ENCODE data around the gene PTPRD. TPM values are rescaled to one million over a fixed set of nuclear protein-coding genes. Genes with fewer than 3 reads are reported as not detected.

The PTPRD gene
- total RNA-seq, 4 donors from 2014 or later, result 0.72 to 8.0 (median 3.0) TPM

DNA sequence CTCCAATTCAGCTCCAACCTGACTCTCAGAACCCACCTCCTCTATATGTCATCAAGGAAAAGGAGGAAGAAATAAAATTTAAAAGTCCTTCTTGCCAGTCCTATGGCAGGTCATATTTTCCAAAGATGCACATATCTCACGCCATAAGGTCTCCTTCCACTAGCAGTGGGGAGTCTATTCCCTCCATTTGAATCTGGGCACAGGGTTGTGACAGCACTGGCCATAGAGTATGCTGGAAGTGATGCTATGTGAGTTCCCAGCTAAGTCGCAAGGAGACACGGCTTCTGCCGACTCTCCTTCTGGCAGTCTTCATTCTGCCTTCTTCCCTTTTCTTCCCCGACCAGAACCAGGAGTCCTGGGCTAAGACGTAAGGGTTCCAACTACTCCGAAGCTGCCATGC, 1929.3 kb downstream of the PTPRD start:
- intact Hi-C loops (cut with DNase I; ENCODE audit: low total_unique reads), result no loop called here
- no peak for TF ChIP-seq POLR2A (IDR thresholded peaks at IDR 0.05)
- TF ChIP-seq, protein P1, sequence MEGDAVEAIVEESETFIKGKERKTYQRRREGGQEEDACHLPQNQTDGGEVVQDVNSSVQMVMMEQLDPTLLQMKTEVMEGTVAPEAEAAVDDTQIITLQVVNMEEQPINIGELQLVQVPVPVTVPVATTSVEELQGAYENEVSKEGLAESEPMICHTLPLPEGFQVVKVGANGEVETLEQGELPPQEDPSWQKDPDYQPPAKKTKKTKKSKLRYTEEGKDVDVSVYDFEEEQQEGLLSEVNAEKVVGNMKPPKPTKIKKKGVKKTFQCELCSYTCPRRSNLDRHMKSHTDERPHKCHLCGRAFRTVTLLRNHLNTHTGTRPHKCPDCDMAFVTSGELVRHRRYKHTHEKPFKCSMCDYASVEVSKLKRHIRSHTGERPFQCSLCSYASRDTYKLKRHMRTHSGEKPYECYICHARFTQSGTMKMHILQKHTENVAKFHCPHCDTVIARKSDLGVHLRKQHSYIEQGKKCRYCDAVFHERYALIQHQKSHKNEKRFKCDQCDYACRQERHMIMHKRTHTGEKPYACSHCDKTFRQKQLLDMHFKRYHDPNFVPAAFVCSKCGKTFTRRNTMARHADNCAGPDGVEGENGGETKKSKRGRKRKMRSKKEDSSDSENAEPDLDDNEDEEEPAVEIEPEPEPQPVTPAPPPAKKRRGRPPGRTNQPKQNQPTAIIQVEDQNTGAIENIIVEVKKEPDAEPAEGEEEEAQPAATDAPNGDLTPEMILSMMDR (IDR thresholded peaks at IDR 0.05), result no peak
- no peak for DNase-seq (ENCODE audit: low spot score in 2 of 2)
- WGBS, 2 donors, result 93 to 94% methylated on average over 7 of the region's 7 CpGs
- H3K4me3 ChIP-seq (ENCODE audit: low read depth, poor library complexity, severe bottlenecking), result no peak overlapping the region

DNA sequence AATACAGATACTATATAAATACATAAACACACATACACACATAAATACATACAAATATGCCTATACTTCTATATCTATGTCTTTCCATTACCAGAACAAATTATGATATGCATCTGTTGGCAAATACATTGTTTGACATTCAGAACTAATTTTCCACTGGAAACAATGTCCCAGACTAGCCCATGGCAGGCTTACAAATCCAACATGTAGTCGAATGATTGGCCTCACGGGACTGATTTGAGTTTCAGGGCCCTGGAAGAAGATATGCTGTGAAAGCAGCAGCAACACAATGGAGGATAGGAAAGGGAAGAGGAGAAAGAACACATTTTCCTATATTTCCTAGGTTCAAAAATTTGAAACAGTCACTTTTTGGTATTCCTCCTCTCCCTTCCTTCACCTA, 1932.1 kb downstream of the PTPRD start:
- intact Hi-C loops (cut with DNase I; ENCODE audit: low total_unique reads), result no loop called here
- no peak overlapping the region for H3K4me3 ChIP-seq (ENCODE audit: low read depth, poor library complexity, severe bottlenecking)
- 52 to 68% methylated on average over 2 of the region's 2 CpGs for WGBS, 2 donors
- DNase-seq (ENCODE audit: low spot score in 2 of 2), result no peak
- TF ChIP-seq POLR2A (IDR thresholded peaks at IDR 0.05), result no peak
- TF ChIP-seq, protein P1 (IDR thresholded peaks at IDR 0.05), result no peak

DNA sequence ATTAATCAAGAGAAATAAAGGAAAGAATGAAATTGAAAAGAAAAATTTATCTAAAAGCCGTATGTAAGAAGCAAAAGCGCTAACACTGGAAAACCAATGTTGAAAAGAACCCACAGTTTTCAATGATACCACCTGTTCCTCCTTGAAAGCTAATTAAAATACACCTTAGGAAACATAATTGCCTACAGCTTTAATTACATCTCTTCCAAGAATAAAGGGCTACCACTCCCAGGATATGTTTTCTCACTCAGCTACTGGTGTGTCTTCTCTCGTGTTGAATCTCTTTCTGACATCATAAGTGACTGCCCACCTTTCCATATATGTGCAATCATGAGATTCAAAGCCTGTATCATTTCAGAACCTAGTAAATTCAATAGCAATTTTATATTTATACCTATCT, 1932.6 kb downstream of the PTPRD start:
- DNase-seq (ENCODE audit: low spot score in 2 of 2), result no peak
- TF ChIP-seq, protein P1 (IDR thresholded peaks at IDR 0.05), result no peak
- TF ChIP-seq POLR2A (IDR thresholded peaks at IDR 0.05), result no peak
- no peak overlapping the region for H3K4me3 ChIP-seq (ENCODE audit: low read depth, poor library complexity, severe bottlenecking)
- intact Hi-C loops (cut with DNase I; ENCODE audit: low total_unique reads), result no loop called here
- 74 to 83% methylated on average over 3 of the region's 3 CpGs for WGBS, 2 donors

DNA sequence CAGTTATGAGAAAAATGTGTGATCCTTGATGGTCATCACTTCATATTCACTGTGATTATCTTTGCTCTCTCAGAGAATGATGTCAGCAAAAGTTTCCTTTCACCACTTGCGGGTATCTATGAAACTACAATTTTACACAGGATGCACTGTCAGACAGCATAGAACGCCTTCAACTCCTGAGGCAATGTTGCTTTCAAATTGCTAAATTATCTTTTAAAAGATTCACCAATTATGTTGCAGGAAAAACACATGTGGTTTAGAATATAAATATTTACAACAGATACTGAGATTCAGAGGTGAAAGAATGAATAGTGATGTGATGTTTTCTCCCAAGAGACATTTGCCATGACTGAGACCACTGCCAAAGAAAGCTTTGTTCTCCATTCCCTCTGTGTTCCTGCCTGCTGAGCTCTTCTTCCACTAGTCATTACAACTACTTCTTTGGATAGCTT, 1933.4 kb downstream of the PTPRD start:
- no peak for DNase-seq (ENCODE audit: low spot score in 2 of 2)
- intact Hi-C loops (cut with DNase I; ENCODE audit: low total_unique reads), result no loop called here
- no peak overlapping the region for H3K4me3 ChIP-seq (ENCODE audit: low read depth, poor library complexity, severe bottlenecking)
- TF ChIP-seq POLR2A (IDR thresholded peaks at IDR 0.05), result no peak
- TF ChIP-seq, protein P1 (IDR thresholded peaks at IDR 0.05), result no peak
- WGBS, 2 donors, result 53 to 68% methylated on average over 2 of the region's 2 CpGs

DNA sequence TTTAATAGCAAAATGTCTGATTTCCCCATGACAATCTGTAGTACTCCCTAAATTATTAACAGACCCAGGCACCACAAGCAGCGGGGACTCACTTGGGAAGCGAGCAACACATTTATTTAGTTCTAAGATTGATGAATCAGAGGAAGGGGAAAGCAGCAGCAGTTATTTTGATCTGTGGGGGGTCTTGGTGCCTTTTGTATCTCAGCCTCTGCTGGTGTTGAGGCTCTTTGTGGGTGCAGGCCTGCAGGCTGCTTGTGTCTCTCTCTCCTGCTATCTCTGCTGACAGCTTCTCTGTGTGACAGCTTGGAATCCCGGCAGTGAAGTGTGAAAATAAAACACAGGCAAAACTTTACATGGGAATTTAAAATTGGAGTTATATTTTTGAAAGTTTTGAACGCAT, 1935.1 kb downstream of the PTPRD start:
- TF ChIP-seq POLR2A (IDR thresholded peaks at IDR 0.05), result no peak
- TF ChIP-seq, protein P1 (IDR thresholded peaks at IDR 0.05), result no peak
- DNase-seq (ENCODE audit: low spot score in 2 of 2), result no peak
- intact Hi-C loops (cut with DNase I; ENCODE audit: low total_unique reads), result no loop called here
- 79 to 80% methylated on average over 4 of the region's 4 CpGs for WGBS, 2 donors
- H3K4me3 ChIP-seq (ENCODE audit: low read depth, poor library complexity, severe bottlenecking), result no peak overlapping the region

DNA sequence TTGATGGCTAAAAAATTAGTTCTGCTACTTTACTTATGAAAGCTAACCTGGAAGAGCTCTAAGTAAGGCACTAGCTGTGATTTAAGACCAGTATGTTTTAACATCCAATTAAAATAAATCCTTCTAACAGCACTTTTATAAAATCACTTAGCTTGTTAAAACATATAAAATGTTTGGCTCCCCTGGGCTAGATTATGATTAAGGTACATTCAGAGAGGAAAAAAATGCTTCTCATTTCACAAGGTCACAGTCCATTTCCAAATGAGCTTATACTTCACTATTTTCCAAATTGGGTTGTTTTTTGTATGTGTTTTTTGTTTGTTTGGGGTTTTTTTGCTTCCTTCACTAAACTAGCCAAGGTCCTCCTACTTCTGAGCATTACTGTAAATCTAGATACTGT, 1938.3 kb downstream of the PTPRD start:
- TF ChIP-seq POLR2A (IDR thresholded peaks at IDR 0.05), result no peak
- TF ChIP-seq, protein P1 (IDR thresholded peaks at IDR 0.05), result no peak
- intact Hi-C loops (cut with DNase I; ENCODE audit: low total_unique reads), result no loop called here
- no peak for DNase-seq (ENCODE audit: low spot score in 2 of 2)
- H3K4me3 ChIP-seq (ENCODE audit: low read depth, poor library complexity, severe bottlenecking), result no peak overlapping the region
